ELF-1 (cell line): ENCODE measurements around the gene AP3S2.
"Not testable (repeated sequence)": the region's sequence is repeated elsewhere in the genome, so short reads cannot be mapped to it uniquely, and the experiment has no call there.

Experiments
- DNase-seq: peaks from one replicate; pipeline ENCODE4 v3.0.0-alpha.2; 2016; ENCODE audit warnings: low read depth, low spot score

Gene AP3S2

GRCh38 chr15:89893696-89894447 lies at the start of gene AP3S2:
TSS of gene AP3S2 (minus strand) at chr15:89893994. CDS start at chr15:89893949, 45 bp downstream.
- peak; percentile 97 for DNase-seq

- DNase-seq = no peak
Observed at GRCh38 chr15:89939910-89940309, 46.1 kb upstream of the AP3S2 start.

GRCh38 chr15:89939377-89939776 lies 45.6 kb upstream of the AP3S2 start:
- not testable (repeated sequence) for DNase-seq

- no peak for DNase-seq
Observed at GRCh38 chr15:89937365-89938350, 43.9 kb upstream of the AP3S2 start.

GRCh38 chr15:89936786-89937265 lies 43.0 kb upstream of the AP3S2 start:
- DNase-seq = no peak

- DNase-seq = no peak
Observed at GRCh38 chr15:89936051-89936785, 42.4 kb upstream of the AP3S2 start.

- no peak for DNase-seq
Observed at GRCh38 chr15:89932880-89933279, 39.1 kb upstream of the AP3S2 start.

GRCh38 chr15:89928421-89928820 lies 34.6 kb upstream of the AP3S2 start:
- no peak for DNase-seq

GRCh38 chr15:89926158-89926557 lies 32.4 kb upstream of the AP3S2 start:
- no peak for DNase-seq

- no peak for DNase-seq
Observed at GRCh38 chr15:89917442-89918101, 23.8 kb upstream of the AP3S2 start.

GRCh38 chr15:89916660-89917059 lies 22.9 kb upstream of the AP3S2 start:
- DNase-seq = no peak

GRCh38 chr15:89912674-89913396 lies 19.0 kb upstream of the AP3S2 start, which contains the start of gene ARPIN:
TSS of gene ARPIN (minus strand) at chr15:89912952. CDS start at chr15:89912835, 117 bp downstream.
- DNase-seq = peak; percentile 74

GRCh38 chr15:89912145-89912673 lies 18.4 kb upstream of the AP3S2 start:
- peak; percentile 54 for DNase-seq

- DNase-seq = no peak
Observed at GRCh38 chr15:89910891-89911626, 17.3 kb upstream of the AP3S2 start.

GRCh38 chr15:89909611-89910010 lies 15.8 kb upstream of the AP3S2 start:
- no peak for DNase-seq

GRCh38 chr15:89908226-89908625 lies 14.4 kb upstream of the AP3S2 start:
- DNase-seq = peak; percentile 16

GRCh38 chr15:89907289-89907688 lies 13.5 kb upstream of the AP3S2 start:
- no peak for DNase-seq

GRCh38 chr15:89905846-89906378 lies 12.1 kb upstream of the AP3S2 start:
- DNase-seq = no peak

GRCh38 chr15:89904519-89904918 lies 10.7 kb upstream of the AP3S2 start:
- DNase-seq = no peak
